Fibroblast of pulmonary artery (primary cell): ENCODE data around the gene KCNG3.
A peak's percentile ranks its signal among the peaks of the same experiment; 100 is the strongest.

Experiments
- DNase-seq: peaks from one replicate; pipeline ENCODE4 v3.0.0-alpha.2; 2010; ENCODE audit warnings: low read depth
- H3K4me3 ChIP-seq: replicated peaks from 2 replicates; pipeline ENCODE4 v1.5.1; 2011; ENCODE audit warnings: low read depth, mild to moderate bottlenecking, control low read depth, low read length, moderate library complexity
- TF ChIP-seq, protein P1 (sequence below): IDR thresholded peaks from 2 replicates; pipeline ENCODE4 v1.5.1; 2011; ENCODE audit warnings: mild to moderate bottlenecking, control low read depth, low read length, inconsistent platforms; ENCODE audit errors: missing control alignments

Gene KCNG3

DNA sequence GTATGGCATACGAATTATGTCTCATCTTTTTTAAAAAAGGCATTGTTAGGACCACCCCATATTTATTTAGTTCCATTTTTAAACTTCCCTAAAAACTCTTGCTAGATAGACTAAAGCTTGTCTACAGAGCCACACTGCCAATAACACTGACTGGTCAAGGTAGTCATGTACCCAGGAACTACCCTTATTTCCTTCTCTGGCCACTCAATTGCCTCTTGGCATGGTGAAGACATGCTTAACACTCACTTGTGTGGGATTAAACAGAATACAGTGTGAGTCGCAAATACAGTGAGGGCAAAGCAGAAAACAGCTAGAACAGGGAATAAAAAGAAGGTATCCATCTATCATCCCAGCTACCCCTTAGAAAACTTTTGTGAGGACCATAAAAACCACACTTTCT lies 57.4 kb downstream of the KCNG3 start:
- H3K4me3 ChIP-seq: no peak overlapping the region
- TF ChIP-seq, protein P1, sequence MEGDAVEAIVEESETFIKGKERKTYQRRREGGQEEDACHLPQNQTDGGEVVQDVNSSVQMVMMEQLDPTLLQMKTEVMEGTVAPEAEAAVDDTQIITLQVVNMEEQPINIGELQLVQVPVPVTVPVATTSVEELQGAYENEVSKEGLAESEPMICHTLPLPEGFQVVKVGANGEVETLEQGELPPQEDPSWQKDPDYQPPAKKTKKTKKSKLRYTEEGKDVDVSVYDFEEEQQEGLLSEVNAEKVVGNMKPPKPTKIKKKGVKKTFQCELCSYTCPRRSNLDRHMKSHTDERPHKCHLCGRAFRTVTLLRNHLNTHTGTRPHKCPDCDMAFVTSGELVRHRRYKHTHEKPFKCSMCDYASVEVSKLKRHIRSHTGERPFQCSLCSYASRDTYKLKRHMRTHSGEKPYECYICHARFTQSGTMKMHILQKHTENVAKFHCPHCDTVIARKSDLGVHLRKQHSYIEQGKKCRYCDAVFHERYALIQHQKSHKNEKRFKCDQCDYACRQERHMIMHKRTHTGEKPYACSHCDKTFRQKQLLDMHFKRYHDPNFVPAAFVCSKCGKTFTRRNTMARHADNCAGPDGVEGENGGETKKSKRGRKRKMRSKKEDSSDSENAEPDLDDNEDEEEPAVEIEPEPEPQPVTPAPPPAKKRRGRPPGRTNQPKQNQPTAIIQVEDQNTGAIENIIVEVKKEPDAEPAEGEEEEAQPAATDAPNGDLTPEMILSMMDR: no peak
- no peak for DNase-seq

DNA sequence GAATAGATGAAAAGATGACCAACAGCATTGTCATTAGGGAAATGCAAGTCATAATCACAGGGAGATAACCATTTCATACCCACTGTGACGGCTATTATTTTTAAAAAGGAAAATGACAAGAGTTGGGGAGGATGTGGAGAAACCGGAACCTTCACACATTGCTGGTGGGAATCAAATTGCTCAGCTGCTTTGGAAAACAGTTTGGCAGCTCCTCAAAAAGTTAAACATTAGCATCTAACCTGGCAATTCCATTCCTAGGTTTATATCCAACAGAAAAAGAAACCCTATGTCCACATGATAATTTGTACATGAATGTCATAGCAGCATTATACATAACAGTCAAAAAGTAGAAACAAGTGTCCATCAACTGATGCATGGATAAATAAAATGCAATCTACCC lies 58.2 kb downstream of the KCNG3 start:
- TF ChIP-seq, protein P1: no peak
- DNase-seq: no peak
- H3K4me3 ChIP-seq: no peak overlapping the region

DNA sequence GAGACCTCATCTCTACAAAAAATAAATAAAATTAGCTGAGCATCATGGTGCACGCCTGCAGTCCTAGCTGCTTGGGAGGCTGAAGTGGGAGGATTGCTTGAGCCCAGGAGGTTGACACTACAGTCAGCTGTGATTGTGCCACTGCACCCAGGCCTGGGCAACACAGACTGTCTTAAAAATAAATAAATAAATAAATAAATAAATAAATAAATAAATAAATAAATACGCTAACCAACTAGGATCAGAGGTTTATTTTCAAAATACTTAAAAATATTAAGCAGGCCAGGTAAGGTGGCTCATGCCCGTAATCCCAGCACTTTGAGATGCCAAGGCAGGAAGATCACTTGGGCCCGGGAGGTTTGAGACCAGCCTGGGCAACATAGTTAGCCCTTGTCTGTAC lies 63.6 kb downstream of the KCNG3 start:
- no peak for DNase-seq
- no peak overlapping the region for H3K4me3 ChIP-seq
- TF ChIP-seq, protein P1: no peak

DNA sequence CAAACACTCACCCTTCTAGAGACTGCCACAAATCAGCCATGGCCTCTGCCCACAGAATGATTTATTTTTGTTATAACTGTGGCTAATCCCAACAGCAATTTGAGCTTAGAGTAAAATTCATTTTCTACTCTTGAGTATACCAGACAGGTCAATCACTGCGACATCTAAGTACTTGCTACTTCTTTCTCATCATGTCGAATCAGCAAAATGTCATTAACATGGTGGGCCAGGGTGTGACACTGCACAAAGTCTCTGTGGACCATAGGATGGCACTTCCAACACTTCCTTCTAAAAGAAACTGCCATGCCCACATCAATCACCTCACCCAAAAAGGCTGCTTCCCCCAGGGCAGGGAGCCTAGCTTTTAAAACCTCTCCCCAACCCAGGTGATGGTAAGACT lies 64.4 kb downstream of the KCNG3 start:
- no peak for DNase-seq
- TF ChIP-seq, protein P1: no peak
- H3K4me3 ChIP-seq: no peak overlapping the region

DNA sequence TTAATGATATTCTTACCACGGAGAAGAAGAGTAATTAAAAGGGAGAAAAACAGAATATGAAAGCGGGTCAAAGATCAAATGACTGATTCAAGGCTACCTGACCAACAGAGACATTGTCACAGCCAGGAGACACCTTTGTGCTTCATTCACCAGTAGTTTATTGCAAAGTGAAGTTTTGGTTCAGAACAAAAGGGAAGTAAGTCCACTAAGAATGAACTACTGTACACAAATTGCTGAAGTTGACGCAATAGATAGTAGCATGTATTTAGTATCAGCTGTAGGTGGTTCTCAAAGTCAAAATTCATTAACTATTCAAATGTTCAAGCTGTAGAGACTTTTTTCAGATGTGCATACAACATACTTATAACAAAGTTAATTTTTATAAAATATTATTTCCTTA lies 68.1 kb downstream of the KCNG3 start:
- H3K4me3 ChIP-seq: no peak overlapping the region
- no peak for DNase-seq
- TF ChIP-seq, protein P1: no peak

DNA sequence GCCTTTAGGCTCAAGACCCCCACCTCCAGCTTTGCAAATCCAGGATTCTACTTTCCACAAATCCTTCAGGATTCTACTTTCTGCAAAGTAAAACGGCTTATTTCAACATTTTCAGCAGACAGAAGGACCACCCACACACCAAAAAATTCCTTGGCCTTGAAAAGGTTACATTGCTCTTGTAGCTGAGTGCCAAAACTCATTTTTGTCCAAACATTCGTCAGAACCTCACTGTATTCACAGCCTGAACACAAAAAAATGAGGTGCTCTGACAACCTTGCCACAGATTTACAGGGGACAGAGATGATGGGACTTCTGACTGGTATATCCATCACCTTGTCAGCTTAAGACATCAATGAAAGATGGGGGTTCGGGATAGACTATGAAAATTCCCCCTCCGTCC lies 69.7 kb downstream of the KCNG3 start:
- no peak overlapping the region for H3K4me3 ChIP-seq
- peak; percentile 85 for DNase-seq
- TF ChIP-seq, protein P1: no peak

DNA sequence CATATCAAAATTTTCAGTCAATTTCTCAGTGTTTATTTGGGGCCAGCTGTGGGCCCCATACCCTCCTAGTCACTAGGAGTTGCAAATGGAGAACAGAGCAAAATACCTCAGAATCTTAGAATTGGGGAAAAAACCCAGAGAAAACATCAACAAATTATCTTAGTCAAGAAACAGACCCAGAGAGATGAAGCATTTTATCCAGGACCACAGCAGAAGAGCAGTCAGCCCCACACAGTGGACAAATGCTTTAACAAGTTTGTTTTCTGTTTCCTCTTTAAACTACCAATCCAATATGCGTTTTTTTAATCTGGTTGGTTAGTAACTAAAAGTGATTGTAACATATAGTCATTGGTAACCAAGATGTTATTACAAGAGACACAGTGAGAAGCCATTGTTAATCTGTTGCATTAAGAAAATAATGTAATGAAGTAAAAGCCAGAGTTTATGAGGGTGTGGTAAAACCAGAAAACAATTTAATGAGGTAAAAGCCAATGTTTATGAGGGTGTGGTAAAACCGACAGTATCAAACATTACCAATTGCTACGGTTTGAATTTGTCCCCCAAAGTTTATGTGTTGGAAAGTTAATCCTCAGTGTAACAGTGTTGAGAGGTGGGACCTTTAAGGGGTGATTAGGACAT lies 72.1 kb downstream of the KCNG3 start:
- H3K4me3 ChIP-seq: no peak overlapping the region
- TF ChIP-seq, protein P1: no peak
- peak; percentile 17 for DNase-seq
